Fibroblast of lung (primary cell): ENCODE measurements around the gene LRRC61. TPM values are rescaled to one million over a fixed set of nuclear protein-coding genes. Genes with fewer than 3 reads are reported as not detected.
A peak's percentile ranks its signal among the peaks of the same experiment; 100 is the strongest.

Experiments
- DNase-seq, 2 donors: peaks; one replicate each; pipeline versions ENCODE4 v3.0.0 to v3.0.0-alpha.2; 2010; ENCODE audit warnings: low read depth in 2 of 2
- H2AFZ ChIP-seq: 2 replicates; pipeline ENCODE4 v1.5.1; 2012; ENCODE audit warnings: low read length, control low read depth, inconsistent platforms
- H3K27ac ChIP-seq: 2 replicates; pipeline ENCODE4 v1.5.1; 2011; ENCODE audit warnings: low read length, control low read depth; ENCODE audit not compliant: insufficient read depth
- H3K27me3 ChIP-seq: 2 replicates; pipeline ENCODE4 v1.5.1; 2011; ENCODE audit warnings: mild to moderate bottlenecking, low read length; ENCODE audit not compliant: control insufficient read depth, insufficient read depth
- H3K36me3 ChIP-seq: 2 replicates; pipeline ENCODE4 v1.5.1; 2011; ENCODE audit warnings: low read length; ENCODE audit not compliant: control insufficient read depth, insufficient read depth
- H3K4me1 ChIP-seq: 2 replicates; pipeline ENCODE4 v1.5.1; 2011; ENCODE audit warnings: low read length; ENCODE audit not compliant: control insufficient read depth, insufficient read depth; ENCODE audit errors: extremely low read depth
- H3K4me2 ChIP-seq: 2 replicates; pipeline ENCODE4 v1.5.1; 2011; ENCODE audit warnings: low read length, control low read depth; ENCODE audit not compliant: insufficient read depth; ENCODE audit errors: extremely low read depth
- H3K4me3 ChIP-seq, 4 experiments: fragments of 200-600 bp in 1 of 4; sonication (generic) in 1 of 4; replicated peaks in 1 of 4; 2 replicates each; pipeline ENCODE4 v1.5.1; 2011 to 2016; ENCODE audit warnings: low read length in 4 of 4, low read depth in 3 of 4, mild to moderate bottlenecking in 3 of 4, control low read depth in 2 of 4, inconsistent platforms in 1 of 4, mixed read lengths in 1 of 4; ENCODE audit not compliant: insufficient read depth in 1 of 4; ENCODE audit errors: control extremely low read depth in 1 of 4
- H3K79me2 ChIP-seq: 2 replicates; pipeline ENCODE4 v1.5.1; 2012; ENCODE audit warnings: mild to moderate bottlenecking, low read length, inconsistent platforms; ENCODE audit not compliant: control insufficient read depth, insufficient read depth
- H3K9ac ChIP-seq: 2 replicates; pipeline ENCODE4 v1.5.1; 2011; ENCODE audit warnings: mild to moderate bottlenecking, low read length, control low read depth; ENCODE audit not compliant: insufficient read depth
- H3K9me3 ChIP-seq: 2 replicates; pipeline ENCODE4 v1.5.1; 2012; ENCODE audit warnings: low read depth, low read length; ENCODE audit not compliant: control insufficient read depth, insufficient read depth
- H4K20me1 ChIP-seq: 2 replicates; pipeline ENCODE4 v1.5.1; 2011; ENCODE audit warnings: low read length; ENCODE audit not compliant: control insufficient read depth, insufficient read depth; ENCODE audit errors: extremely low read depth
- CTCF ChIP-seq, 2 donors: IDR thresholded peaks in 1 of 2; conservative IDR thresholded peaks in 1 of 2; 1 replicate in 1 of 2; 2 replicates in 1 of 2; pipeline ENCODE4 v1.5.1; 2011 to 2012; ENCODE audit warnings: low read length in 2 of 2, control low read depth in 1 of 2, inconsistent platforms in 1 of 2, low read depth in 1 of 2, mild to moderate bottlenecking in 1 of 2
- EZH2 ChIP-seq: IDR thresholded peaks from 2 replicates; pipeline ENCODE4 v1.5.1; 2012; ENCODE audit warnings: low read length, control low read depth, mild to moderate bottlenecking; ENCODE audit errors: missing control alignments
- polyA plus RNA-seq, 2 donors: library from polyadenylated mRNA; depleted of rRNA in 1 of 2; stranded (reverse) in 1 of 2; unstranded in 1 of 2; fragments of >200 nt; gene quantifications; 2 replicates each; pipeline ENCODE4 v1.2.1, GENCODE V29; 2011 to 2012; ENCODE audit warnings: missing spikeins in 1 of 2
- total RNA-seq: library from RNA; depleted of rRNA; stranded (reverse); fragments of >200 nt; gene quantifications from 2 replicates; pipeline ENCODE4 v1.2.1, GENCODE V29; 2014

Gene LRRC61
- total and polyA plus RNA-seq, 2 donors (not counting 1 experiment from before 2014, with no cell fraction given) = 0.03 to 0.33 TPM

GRCh38 chr7:150355666-150356059 lies 32.5 kb downstream of the LRRC61 start:
- H3K4me3 ChIP-seq = no peak overlapping the region
- H3K36me3 ChIP-seq = no peaks in the 10 kb centered on the region
- peak overlapping the region; percentile 56 for H2AFZ ChIP-seq
- no peak for DNase-seq
- H3K9ac ChIP-seq = no peak overlapping the region
- no peaks in the 10 kb centered on the region for H3K79me2 ChIP-seq
- no peaks in the 10 kb centered on the region for H3K9me3 ChIP-seq
- no peaks in the 10 kb centered on the region for H3K27me3 ChIP-seq
- no peaks in the 10 kb centered on the region for H3K4me1 ChIP-seq
- TF ChIP-seq EZH2 = no peak
- TF ChIP-seq CTCF (conservative IDR thresholded peaks at IDR 0.05 in 1 of 2, IDR thresholded peaks at IDR 0.05 in 1 of 2; ENCODE audit: low read depth in 1 of 2, low read length in 2 of 2) = no peak
- no peaks in the 10 kb centered on the region for H4K20me1 ChIP-seq
- H3K27ac ChIP-seq = no peak overlapping the region
- H3K4me2 ChIP-seq = no peak overlapping the region

GRCh38 chr7:150356265-150356897 lies 33.2 kb downstream of the LRRC61 start:
- DNase-seq = peak in 1 of 2 donors; percentile 61
- no peak overlapping the region for H3K4me2 ChIP-seq

GRCh38 chr7:150357270-150357669 lies 34.1 kb downstream of the LRRC61 start:
- no peak for DNase-seq
- H3K36me3 ChIP-seq = no peaks in the 10 kb centered on the region
- no peak overlapping the region for H3K27ac ChIP-seq
- H3K79me2 ChIP-seq = no peaks in the 10 kb centered on the region
- no peak overlapping the region for H3K4me3 ChIP-seq
- H3K27me3 ChIP-seq = no peaks in the 10 kb centered on the region
- no peak overlapping the region for H3K4me2 ChIP-seq
- no peaks in the 10 kb centered on the region for H3K4me1 ChIP-seq
- TF ChIP-seq EZH2 (no peak), CTCF (conservative IDR thresholded peaks at IDR 0.05 in 1 of 2, IDR thresholded peaks at IDR 0.05 in 1 of 2; ENCODE audit: low read depth in 1 of 2, low read length in 2 of 2) (no peak)
- H3K9me3 ChIP-seq = no peaks in the 10 kb centered on the region
- H4K20me1 ChIP-seq = no peaks in the 10 kb centered on the region
- no peak overlapping the region for H3K9ac ChIP-seq
- no peak overlapping the region for H2AFZ ChIP-seq

More at GRCh38 chr7:150356265-150356897, 33.2 kb downstream of the LRRC61 start:
- H3K27ac ChIP-seq = no peak overlapping the region
- H3K36me3 ChIP-seq = no peaks in the 10 kb centered on the region
- no peaks in the 10 kb centered on the region for H3K27me3 ChIP-seq
- no peaks in the 10 kb centered on the region for H3K79me2 ChIP-seq
- H3K9ac ChIP-seq = no peak overlapping the region
- no peak overlapping the region for H3K4me3 ChIP-seq
- H3K4me1 ChIP-seq = no peaks in the 10 kb centered on the region
- no peaks in the 10 kb centered on the region for H3K9me3 ChIP-seq
- no peaks in the 10 kb centered on the region for H4K20me1 ChIP-seq
- TF ChIP-seq EZH2 = no peak
- peak; percentile 70 for TF ChIP-seq CTCF (conservative IDR thresholded peaks at IDR 0.05 in 1 of 2, IDR thresholded peaks at IDR 0.05 in 1 of 2; ENCODE audit: low read depth in 1 of 2, low read length in 2 of 2)
- H2AFZ ChIP-seq = no peak overlapping the region
